ENCODE measurements around the gene MBOAT2.

DNA sequence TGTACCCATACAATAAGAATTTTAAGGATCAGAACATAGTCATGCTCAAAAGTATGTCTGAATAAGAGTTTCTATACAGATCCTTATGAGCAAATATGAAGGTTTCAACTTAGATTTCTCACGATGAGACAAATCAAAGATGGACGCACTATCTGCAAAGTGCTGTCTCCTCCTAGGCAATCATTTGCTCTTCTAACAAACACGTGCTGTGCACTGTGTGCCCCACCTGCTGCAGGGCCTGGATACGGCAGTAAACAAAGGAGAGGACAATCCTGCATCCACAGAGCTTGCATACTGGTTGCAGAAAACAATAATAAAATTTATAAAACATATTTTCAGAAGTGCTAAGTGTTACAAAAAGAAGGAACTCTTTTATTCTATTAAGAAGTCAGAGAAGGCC, 126.2 kb downstream of the MBOAT2 start:
- TF ChIP-seq CTCF (conservative IDR thresholded peaks at IDR 0.05; ENCODE audit: low read depth, low read length), result no peak
- no peak for TF ChIP-seq EZH2 (IDR thresholded peaks at IDR 0.05; ENCODE audit: borderline replicate concordance, low read depth, low read length, poor library complexity, severe bottlenecking)
